ENCODE data around the gene RCBTB2.

DNA sequence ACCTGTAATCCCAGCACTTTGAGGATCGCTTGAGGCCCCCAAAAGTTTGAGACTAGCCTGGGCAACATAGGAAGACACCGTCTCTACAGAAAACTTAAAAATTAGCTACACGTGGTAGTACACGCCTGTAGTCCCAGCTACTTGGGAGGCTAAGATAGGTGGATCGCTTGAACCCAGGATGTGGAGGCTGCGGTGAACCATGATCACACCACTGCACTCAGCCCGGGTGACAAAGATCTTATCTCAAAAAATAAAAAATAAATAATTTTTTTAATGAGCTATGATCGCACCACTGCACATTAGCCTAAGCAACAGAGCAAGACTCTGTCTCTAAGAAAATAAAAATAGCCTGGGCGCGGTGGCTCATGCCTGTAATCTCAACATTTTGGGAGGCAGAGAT, 6.6 kb downstream of the RCBTB2 start:
- TF ChIP-seq, protein P1, sequence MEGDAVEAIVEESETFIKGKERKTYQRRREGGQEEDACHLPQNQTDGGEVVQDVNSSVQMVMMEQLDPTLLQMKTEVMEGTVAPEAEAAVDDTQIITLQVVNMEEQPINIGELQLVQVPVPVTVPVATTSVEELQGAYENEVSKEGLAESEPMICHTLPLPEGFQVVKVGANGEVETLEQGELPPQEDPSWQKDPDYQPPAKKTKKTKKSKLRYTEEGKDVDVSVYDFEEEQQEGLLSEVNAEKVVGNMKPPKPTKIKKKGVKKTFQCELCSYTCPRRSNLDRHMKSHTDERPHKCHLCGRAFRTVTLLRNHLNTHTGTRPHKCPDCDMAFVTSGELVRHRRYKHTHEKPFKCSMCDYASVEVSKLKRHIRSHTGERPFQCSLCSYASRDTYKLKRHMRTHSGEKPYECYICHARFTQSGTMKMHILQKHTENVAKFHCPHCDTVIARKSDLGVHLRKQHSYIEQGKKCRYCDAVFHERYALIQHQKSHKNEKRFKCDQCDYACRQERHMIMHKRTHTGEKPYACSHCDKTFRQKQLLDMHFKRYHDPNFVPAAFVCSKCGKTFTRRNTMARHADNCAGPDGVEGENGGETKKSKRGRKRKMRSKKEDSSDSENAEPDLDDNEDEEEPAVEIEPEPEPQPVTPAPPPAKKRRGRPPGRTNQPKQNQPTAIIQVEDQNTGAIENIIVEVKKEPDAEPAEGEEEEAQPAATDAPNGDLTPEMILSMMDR (IDR thresholded peaks at IDR 0.05), result no peak
- TF ChIP-seq POLR2A (IDR thresholded peaks at IDR 0.05) (no peak), EP300 (IDR thresholded peaks at IDR 0.05) (no peak)
